ENCODE data around the gene SFXN4. TPM values are rescaled to one million over a fixed set of nuclear protein-coding genes. Genes with fewer than 3 reads are reported as not detected.

The SFXN4 gene
- total and polyA plus RNA-seq, 2 of the 4 experiments (the other 2 are of a cell fraction): 12.0 to 12.5 TPM

DNA sequence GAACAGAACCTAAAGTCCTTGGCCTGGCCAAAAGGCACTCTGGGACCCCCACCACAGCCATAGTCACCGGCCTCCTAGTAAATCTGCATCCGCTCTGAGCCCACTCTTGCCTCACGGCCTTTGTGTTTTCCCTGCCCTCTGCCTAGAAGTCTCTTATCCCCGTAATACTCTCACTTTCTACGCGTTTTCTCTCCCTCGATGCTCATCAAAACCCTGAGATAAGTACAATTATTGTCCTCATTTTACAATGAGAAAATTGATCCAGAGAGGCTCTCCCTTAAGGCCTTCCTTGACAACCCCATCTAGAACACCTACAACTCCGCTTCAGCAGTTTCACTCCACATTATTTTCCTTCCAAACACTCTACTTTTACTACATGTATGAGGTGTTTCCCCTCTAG lies 1.5 kb upstream of the SFXN4 start:
- Histone ChIP-seq H3K27me3 (ENCODE audit: control insufficient read depth, insufficient read depth, low read length) (no peaks in the 10 kb centered on the region), H2BK120ac (ENCODE audit: low read depth, low read length) (no peak overlapping the region), H3K36me3 (ENCODE audit: control insufficient read depth, insufficient read depth, low read length) (peaks cover 23% of the 10 kb centered on the region), H2AK5ac (ENCODE audit: low read depth, low read length) (no peak overlapping the region), H3K79me1 (ENCODE audit: low read depth in 1 of 2, low read length in 2 of 2) (peaks cover 9 to 32% of the 10 kb centered on the region in 2 experiments), H3K9ac (ENCODE audit: low read depth, low read length) (no peak overlapping the region), H3K27ac (ENCODE audit: insufficient read depth, low read length) (no peak overlapping the region), H4K20me1 (ENCODE audit: insufficient read depth, low read length) (no peaks in the 10 kb centered on the region), H4K5ac (ENCODE audit: low read depth, low read length) (no peak overlapping the region), H3K56ac (ENCODE audit: extremely low read depth, insufficient read depth, low read length) (no peak overlapping the region), H3K4me1 (ENCODE audit: control insufficient read depth, insufficient read depth, low read length) (peaks cover 6% of the 10 kb centered on the region), H3K18ac (ENCODE audit: low read depth, low read length) (no peak overlapping the region), H3K23ac (ENCODE audit: low read depth, low read length) (no peak overlapping the region), H2AFZ (replicated peaks; ENCODE audit: low read length, poor library complexity) (no peak overlapping the region), H3K9me3 (ENCODE audit: control insufficient read depth, insufficient read depth, low read length) (no peaks in the 10 kb centered on the region), H3K4me3 (ENCODE audit: insufficient read depth, low read depth, low read length) (no peak overlapping the region), H3K4me2 (ENCODE audit: low read depth, low read length) (no peak overlapping the region), H2BK5ac (ENCODE audit: low read depth, low read length, poor library complexity, severe bottlenecking) (no peak overlapping the region), H2BK15ac (ENCODE audit: low read depth, low read length) (no peak overlapping the region), H4K91ac (ENCODE audit: insufficient read depth, low read depth, low read length) (no peak overlapping the region), H2BK20ac (ENCODE audit: low read depth, low read length) (no peak overlapping the region), H3K9me1 (ENCODE audit: insufficient read depth, low read length) (peaks cover 8% of the 10 kb centered on the region; the same call in 1 of the 2 replicates), H3K4ac (ENCODE audit: low read depth, low read length) (no peak overlapping the region), H2AK9ac (replicated peaks; ENCODE audit: low read depth, low read length, poor library complexity) (no peak overlapping the region), H4K8ac (ENCODE audit: low read depth in 2 of 2, low read length in 2 of 2) (no peak overlapping the region), H3K14ac (replicated peaks; ENCODE audit: low read depth, low read length) (no peak overlapping the region)
- no peak for ATAC-seq (ENCODE audit: low read depth)
- intact Hi-C loops (cut with micrococcal nuclease) (no loop called here), in situ Hi-C loops (cut with MboI; ENCODE audit: low sequenced_read_pairs) (no loop called here), dilution Hi-C loops (cut with HindIII; ENCODE audit: low sequenced_read_pairs, unreplicated experiment) (no loop called here)
- BruUV-seq (replicated peaks): no TSS peak
- DNase-seq: no peak
- POLR2A ChIA-PET (ENCODE audit: unreplicated experiment): no interaction called here
- no peak for TF ChIP-seq MXI1 (IDR thresholded peaks at IDR 0.05; ENCODE audit: borderline replicate concordance, low read depth, low read length)
- TF ChIP-seq, protein P1, sequence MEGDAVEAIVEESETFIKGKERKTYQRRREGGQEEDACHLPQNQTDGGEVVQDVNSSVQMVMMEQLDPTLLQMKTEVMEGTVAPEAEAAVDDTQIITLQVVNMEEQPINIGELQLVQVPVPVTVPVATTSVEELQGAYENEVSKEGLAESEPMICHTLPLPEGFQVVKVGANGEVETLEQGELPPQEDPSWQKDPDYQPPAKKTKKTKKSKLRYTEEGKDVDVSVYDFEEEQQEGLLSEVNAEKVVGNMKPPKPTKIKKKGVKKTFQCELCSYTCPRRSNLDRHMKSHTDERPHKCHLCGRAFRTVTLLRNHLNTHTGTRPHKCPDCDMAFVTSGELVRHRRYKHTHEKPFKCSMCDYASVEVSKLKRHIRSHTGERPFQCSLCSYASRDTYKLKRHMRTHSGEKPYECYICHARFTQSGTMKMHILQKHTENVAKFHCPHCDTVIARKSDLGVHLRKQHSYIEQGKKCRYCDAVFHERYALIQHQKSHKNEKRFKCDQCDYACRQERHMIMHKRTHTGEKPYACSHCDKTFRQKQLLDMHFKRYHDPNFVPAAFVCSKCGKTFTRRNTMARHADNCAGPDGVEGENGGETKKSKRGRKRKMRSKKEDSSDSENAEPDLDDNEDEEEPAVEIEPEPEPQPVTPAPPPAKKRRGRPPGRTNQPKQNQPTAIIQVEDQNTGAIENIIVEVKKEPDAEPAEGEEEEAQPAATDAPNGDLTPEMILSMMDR (conservative IDR thresholded peaks at IDR 0.05; ENCODE audit: low read depth, low read length): no peak
- no peak for TF ChIP-seq RAD21 (IDR thresholded peaks at IDR 0.05; ENCODE audit: low read length)
- TF ChIP-seq, protein P2, sequence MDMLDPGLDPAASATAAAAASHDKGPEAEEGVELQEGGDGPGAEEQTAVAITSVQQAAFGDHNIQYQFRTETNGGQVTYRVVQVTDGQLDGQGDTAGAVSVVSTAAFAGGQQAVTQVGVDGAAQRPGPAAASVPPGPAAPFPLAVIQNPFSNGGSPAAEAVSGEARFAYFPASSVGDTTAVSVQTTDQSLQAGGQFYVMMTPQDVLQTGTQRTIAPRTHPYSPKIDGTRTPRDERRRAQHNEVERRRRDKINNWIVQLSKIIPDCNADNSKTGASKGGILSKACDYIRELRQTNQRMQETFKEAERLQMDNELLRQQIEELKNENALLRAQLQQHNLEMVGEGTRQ (IDR thresholded peaks at IDR 0.05; ENCODE audit: low read depth, low read length): no peak
- TF ChIP-seq MAZ (IDR thresholded peaks at IDR 0.05; ENCODE audit: borderline replicate concordance, low read depth, low read length): no peak
- TF ChIP-seq POLR2A (IDR thresholded peaks at IDR 0.05; ENCODE audit: low read depth, low read length): no peak
- no peak for TF ChIP-seq MAFK (IDR thresholded peaks at IDR 0.05; ENCODE audit: low read depth, low read length)
- TF ChIP-seq CHD1 (IDR thresholded peaks at IDR 0.05; ENCODE audit: low read depth, low read length): no peak
- no peak for TF ChIP-seq CEBPB (IDR thresholded peaks at IDR 0.05; ENCODE audit: low read depth, low read length)
- no peak for TF ChIP-seq BHLHE40 (IDR thresholded peaks at IDR 0.05; ENCODE audit: low read depth, low read length)
- TF ChIP-seq SMC3 (IDR thresholded peaks at IDR 0.05; ENCODE audit: low read depth, low read length): no peak
- TF ChIP-seq NFE2L2 (IDR thresholded peaks at IDR 0.05; ENCODE audit: low read depth, low read length): no peak
- CTCF ChIA-PET: no interaction called here
- WGBS, 2 experiments (ENCODE audit: extremely low coverage in 2 of 2, insufficient read length in 1 of 2): 75 to 100% methylated on average over 1 to 4 of the region's 8 CpGs

All from IMR-90 (cell line).